ENCODE data around the gene GALNT1. TPM values are rescaled to one million over a fixed set of nuclear protein-coding genes. Genes with fewer than 3 reads are reported as not detected.

The GALNT1 gene
- total RNA-seq, 1 experiment from 2014 or later, result 77.9 TPM

GRCh38 chr18:35673682-35674081 lies 92.1 kb downstream of the GALNT1 start:
- Histone ChIP-seq H4K20me1 (ENCODE audit: control insufficient read depth, insufficient read depth, insufficient read length) (no peaks in the 10 kb centered on the region), H3K14ac (ENCODE audit: insufficient read depth, low read length) (no peak overlapping the region), H4K8ac (replicated peaks; ENCODE audit: insufficient read length, low read depth, low read length) (no peak overlapping the region), H3K4ac (ENCODE audit: low read depth, low read length) (no peak overlapping the region), H3K79me2 (ENCODE audit: insufficient read depth, low read length) (no peaks in the 10 kb centered on the region), H2BK20ac (ENCODE audit: low read depth, low read length, poor library complexity, severe bottlenecking) (no peak overlapping the region), H2BK12ac (ENCODE audit: insufficient read length, low read depth, low read length) (no peak overlapping the region), H3K56ac (ENCODE audit: insufficient read length, low read depth, low read length) (no peak overlapping the region), H2AFZ (ENCODE audit: low read length) (no peak overlapping the region), H3K4me1 (ENCODE audit: insufficient read depth, low read length) (peaks cover 2% of the 10 kb centered on the region; the same call in 1 of the 2 replicates), H3K23ac (ENCODE audit: insufficient read length, low read depth, low read length) (no peak overlapping the region), H2BK15ac (ENCODE audit: low read depth, low read length) (no peak overlapping the region), H3K9me3 (ENCODE audit: control insufficient read depth, low read depth, low read length) (no peaks in the 10 kb centered on the region), H2BK5ac (ENCODE audit: insufficient read length, low read length) (no peak overlapping the region), H2AK5ac (ENCODE audit: insufficient read length, low read length) (no peak overlapping the region), H3K9ac (ENCODE audit: extremely low read depth, insufficient read length, low read length) (no peak overlapping the region), H3K23me2 (ENCODE audit: insufficient read length, low read depth, low read length, poor library complexity, severe bottlenecking) (no peaks in the 10 kb centered on the region), H3K79me1 (ENCODE audit: insufficient read depth, low read depth, low read length, poor library complexity, severe bottlenecking) (no peaks in the 10 kb centered on the region), H3K27me3 (ENCODE audit: insufficient read depth, low read length) (no peaks in the 10 kb centered on the region), H3K4me2 (ENCODE audit: insufficient read depth, insufficient read length, low read length) (no peak overlapping the region), H4K91ac (ENCODE audit: insufficient read length, low read depth, low read length) (no peak overlapping the region), H3T11ph (ENCODE audit: low read length) (no peak overlapping the region), H3K18ac (ENCODE audit: insufficient read length, low read depth, low read length) (no peak overlapping the region), H2BK120ac (ENCODE audit: low read depth, low read length, poor library complexity, severe bottlenecking) (no peak overlapping the region), H4K5ac (ENCODE audit: insufficient read length, low read depth, low read length) (no peak overlapping the region), H3K27ac (ENCODE audit: insufficient read length, low read depth, low read length) (no peak overlapping the region)
- Mint-ChIP-seq H3K27ac (no peak overlapping the region), H3K4me3 (no peak overlapping the region), H3K27me3 (ENCODE audit: low read depth) (no peaks in the 10 kb centered on the region), H3K36me3 (ENCODE audit: insufficient read depth in 1 of 3, low read depth in 3 of 3) (peaks cover 0 to 2% (median 0%) of the 10 kb centered on the region in 3 experiments; a peak in 2 of 7 replicates), H3K4me1 (peaks cover 15 to 31% of the 10 kb centered on the region in 2 experiments), H3K9me3 (no peaks in the 10 kb centered on the region)
- no peak for TF ChIP-seq CTCF (conservative IDR thresholded peaks at IDR 0.05)
- WGBS (ENCODE audit: extremely low coverage, insufficient read length, low lambda C conversion rate), result no CpG with 5 or more reads among the region's 1 CpG
- DNase-seq, result no peak
